Measurements from ENCODE around the gene ELOF1. TPM values are rescaled to one million over a fixed set of nuclear protein-coding genes. Genes with fewer than 3 reads are reported as not detected.

ELOF1 gene
- total and polyA plus RNA-seq, 2 of the 13 experiments (the other 11 are each of a cell fraction or from before 2014, with no cell fraction given): 14.5 to 43.2 TPM

- TF ChIP-seq JUND (CRISPR knock-in tag; IDR thresholded peaks at IDR 0.05) (no peak), ZNF124 (CRISPR knock-in tag; IDR thresholded peaks at IDR 0.05) (no peak), ZNF205 (CRISPR knock-in tag; IDR thresholded peaks at IDR 0.05) (peak; percentile 44; the same call in 1 of the 2 replicates), PPARG (CRISPR knock-in tag; conservative IDR thresholded peaks at IDR 0.05) (no peak), ELF1 (CRISPR knock-in tag; IDR thresholded peaks at IDR 0.05) (peak; percentile 80), SMAD1 (CRISPR knock-in tag; IDR thresholded peaks at IDR 0.05; ENCODE audit: borderline replicate concordance, low read depth) (no peak), MBD4 (IDR thresholded peaks at IDR 0.05; ENCODE audit: borderline replicate concordance, low read length) (no peak), MYPOP (CRISPR knock-in tag; IDR thresholded peaks at IDR 0.05) (0 out of 2 replicates have a peak, but pooled peaks have one; percentile 7), RFX5 (IDR thresholded peaks at IDR 0.05; ENCODE audit: low read depth, low read length) (no peak), ZNF292 (CRISPR knock-in tag; IDR thresholded peaks at IDR 0.05; ENCODE audit: borderline replicate concordance, low read depth) (peak; percentile 20; the same call in 1 of the 2 replicates), ZSCAN5A (CRISPR knock-in tag; IDR thresholded peaks at IDR 0.05; ENCODE audit: borderline replicate concordance) (no peak), HBP1 (CRISPR knock-in tag; IDR thresholded peaks at IDR 0.05; ENCODE audit: low read depth) (no peak), THAP8 (CRISPR knock-in tag; IDR thresholded peaks at IDR 0.05; ENCODE audit: borderline replicate concordance) (no peak), ZNF160 (CRISPR knock-in tag; IDR thresholded peaks at IDR 0.05) (no peak), POLR2AphosphoS2 (IDR thresholded peaks at IDR 0.05; ENCODE audit: low read depth, low read length) (no peak), ATF1 (CRISPR knock-in tag; IDR thresholded peaks at IDR 0.05) (no peak), STAT5B (CRISPR knock-in tag; IDR thresholded peaks at IDR 0.05) (no peak)
- TF ChIP-seq, protein P1, sequence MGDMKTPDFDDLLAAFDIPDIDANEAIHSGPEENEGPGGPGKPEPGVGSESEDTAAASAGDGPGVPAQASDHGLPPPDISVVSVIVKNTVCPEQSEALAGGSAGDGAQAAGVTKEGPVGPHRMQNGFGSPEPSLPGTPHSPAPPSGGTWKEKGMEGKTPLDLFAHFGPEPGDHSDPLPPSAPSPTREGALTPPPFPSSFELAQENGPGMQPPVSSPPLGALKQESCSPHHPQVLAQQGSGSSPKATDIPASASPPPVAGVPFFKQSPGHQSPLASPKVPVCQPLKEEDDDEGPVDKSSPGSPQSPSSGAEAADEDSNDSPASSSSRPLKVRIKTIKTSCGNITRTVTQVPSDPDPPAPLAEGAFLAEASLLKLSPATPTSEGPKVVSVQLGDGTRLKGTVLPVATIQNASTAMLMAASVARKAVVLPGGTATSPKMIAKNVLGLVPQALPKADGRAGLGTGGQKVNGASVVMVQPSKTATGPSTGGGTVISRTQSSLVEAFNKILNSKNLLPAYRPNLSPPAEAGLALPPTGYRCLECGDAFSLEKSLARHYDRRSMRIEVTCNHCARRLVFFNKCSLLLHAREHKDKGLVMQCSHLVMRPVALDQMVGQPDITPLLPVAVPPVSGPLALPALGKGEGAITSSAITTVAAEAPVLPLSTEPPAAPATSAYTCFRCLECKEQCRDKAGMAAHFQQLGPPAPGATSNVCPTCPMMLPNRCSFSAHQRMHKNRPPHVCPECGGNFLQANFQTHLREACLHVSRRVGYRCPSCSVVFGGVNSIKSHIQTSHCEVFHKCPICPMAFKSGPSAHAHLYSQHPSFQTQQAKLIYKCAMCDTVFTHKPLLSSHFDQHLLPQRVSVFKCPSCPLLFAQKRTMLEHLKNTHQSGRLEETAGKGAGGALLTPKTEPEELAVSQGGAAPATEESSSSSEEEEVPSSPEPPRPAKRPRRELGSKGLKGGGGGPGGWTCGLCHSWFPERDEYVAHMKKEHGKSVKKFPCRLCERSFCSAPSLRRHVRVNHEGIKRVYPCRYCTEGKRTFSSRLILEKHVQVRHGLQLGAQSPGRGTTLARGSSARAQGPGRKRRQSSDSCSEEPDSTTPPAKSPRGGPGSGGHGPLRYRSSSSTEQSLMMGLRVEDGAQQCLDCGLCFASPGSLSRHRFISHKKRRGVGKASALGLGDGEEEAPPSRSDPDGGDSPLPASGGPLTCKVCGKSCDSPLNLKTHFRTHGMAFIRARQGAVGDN (CRISPR knock-in tag; IDR thresholded peaks at IDR 0.05): peak; percentile 84
- TF ChIP-seq, protein P2, sequence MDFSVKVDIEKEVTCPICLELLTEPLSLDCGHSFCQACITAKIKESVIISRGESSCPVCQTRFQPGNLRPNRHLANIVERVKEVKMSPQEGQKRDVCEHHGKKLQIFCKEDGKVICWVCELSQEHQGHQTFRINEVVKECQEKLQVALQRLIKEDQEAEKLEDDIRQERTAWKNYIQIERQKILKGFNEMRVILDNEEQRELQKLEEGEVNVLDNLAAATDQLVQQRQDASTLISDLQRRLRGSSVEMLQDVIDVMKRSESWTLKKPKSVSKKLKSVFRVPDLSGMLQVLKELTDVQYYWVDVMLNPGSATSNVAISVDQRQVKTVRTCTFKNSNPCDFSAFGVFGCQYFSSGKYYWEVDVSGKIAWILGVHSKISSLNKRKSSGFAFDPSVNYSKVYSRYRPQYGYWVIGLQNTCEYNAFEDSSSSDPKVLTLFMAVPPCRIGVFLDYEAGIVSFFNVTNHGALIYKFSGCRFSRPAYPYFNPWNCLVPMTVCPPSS (IDR thresholded peaks at IDR 0.05): no peak
These were observed at the start of gene ELOF1 (continued) for GRCh38 chr19:11558881-11559828.
